GM12878 (cell line): ENCODE measurements around the gene ETV6. TPM values are rescaled to one million over a fixed set of nuclear protein-coding genes. Genes with fewer than 3 reads are reported as not detected.
A peak's percentile ranks its signal among the peaks of the same experiment; 100 is the strongest.

Experiments used
- ATAC-seq: fragments of 200-7000 bp; cut with Tn5 transposase; 3 replicates; pipeline ENCODE4 v1.9.1; 2020; ENCODE audit warnings: mild to moderate bottlenecking, moderate library complexity
- BruUV-seq: library from RNA; stranded (reverse); fragments of 400-500 nt; replicated peaks from 2 replicates; lab custom pipeline; 2021; lab: Mats Ljungman, UMichigan
- CTCF ChIA-PET: fragments of 300-600 bp; sonication (Branson Sonifier 250); formaldehyde crosslinking; extraction: SDS; loops from one replicate; lab custom pipeline; 2021; ENCODE audit warnings: inconsistent platforms; lab: Yijun Ruan, JAX
- POLR2A ChIA-PET: fragments of 350-600 bp; formaldehyde crosslinking; extraction: SDS; loops from one replicate; lab custom pipeline; 2021; ENCODE audit warnings: inconsistent platforms; lab: Charles Lee
- RAD21 ChIA-PET: fragments of 300-600 bp; sonication (Branson Sonifier 250); formaldehyde crosslinking; loops from one replicate; lab custom pipeline; 2023; ENCODE audit warnings: antibody characterized with exemption; ENCODE audit not compliant: unreplicated experiment; lab: Charles Lee
- SMC1A ChIA-PET: fragments of 300-600 bp; sonication (Branson Sonifier 250); formaldehyde crosslinking; loops from one replicate; lab custom pipeline; 2023; ENCODE audit not compliant: unreplicated experiment, uncharacterized antibody; lab: Charles Lee
- DNase-seq: peaks from one replicate; pipeline ENCODE4 v3.0.0-alpha.2; 2011; ENCODE audit warnings: low read depth, low spot score
- FAIRE-seq: peaks from 3 replicates; lab custom pipeline; 2011; peaks lifted over from hg19 to GRCh38; lab: Jason Lieb, UNC
- H2AFZ ChIP-seq: 2 replicates; pipeline ENCODE4 v1.6.0; 2011; ENCODE audit warnings: low read depth, low read length, control low read depth; ENCODE audit not compliant: control insufficient read depth
- H3K27ac ChIP-seq: 2 replicates; pipeline ENCODE4 v1.5.1; 2011; ENCODE audit warnings: control low read depth; ENCODE audit not compliant: control insufficient read depth, insufficient read depth
- H3K27me3 ChIP-seq, 2 experiments: replicated peaks in 1 of 2; 2 replicates each; pipeline versions ENCODE4 v1.6.0 to v1.6.1; 2011; ENCODE audit warnings: low read length in 1 of 2; ENCODE audit not compliant: control insufficient read depth in 2 of 2, insufficient read depth in 2 of 2
- H3K36me3 ChIP-seq, 2 experiments: 2 replicates each; pipeline ENCODE4 v1.5.1; 2011; ENCODE audit warnings: low read length in 1 of 2; ENCODE audit not compliant: control insufficient read depth in 2 of 2, insufficient read depth in 2 of 2
- H3K4me1 ChIP-seq: 2 replicates; pipeline ENCODE4 v1.6.1; 2011; ENCODE audit warnings: mild to moderate bottlenecking, low read length, moderate library complexity, mixed read lengths; ENCODE audit not compliant: control insufficient read depth, insufficient read depth
- H3K4me2 ChIP-seq: 2 replicates; pipeline ENCODE4 v1.6.0; 2011; ENCODE audit warnings: control low read depth; ENCODE audit not compliant: control insufficient read depth, insufficient read depth
- H3K4me3 ChIP-seq: fragments of 200-600 bp; sonication (generic); 2 replicates; pipeline ENCODE4 v1.5.1; 2016
- H3K79me2 ChIP-seq: 2 replicates; pipeline ENCODE4 v1.6.0; 2011; ENCODE audit warnings: low read length; ENCODE audit not compliant: control insufficient read depth, insufficient read depth
- H3K9ac ChIP-seq: 2 replicates; pipeline ENCODE4 v1.8.0; 2011; ENCODE audit warnings: low read length, control low read depth, mixed read lengths; ENCODE audit not compliant: control insufficient read depth, insufficient read depth
- H3K9me3 ChIP-seq: replicated peaks from 3 replicates; pipeline ENCODE4 v1.5.1; 2011; ENCODE audit warnings: mild to moderate bottlenecking, low read length; ENCODE audit not compliant: control insufficient read depth, insufficient read depth
- H4K20me1 ChIP-seq: 2 replicates; pipeline ENCODE4 v1.6.0; 2011; ENCODE audit not compliant: control insufficient read depth, insufficient read depth
- ATF7 ChIP-seq: fragments of 450-650 bp; IDR thresholded peaks from 2 replicates; pipeline ENCODE4 v1.6.1; 2016; ENCODE audit warnings: low read depth, mild to moderate bottlenecking
- BCL3 ChIP-seq: IDR thresholded peaks from 2 replicates; pipeline ENCODE4 v1.6.1; 2011; ENCODE audit warnings: borderline replicate concordance, low read depth, mild to moderate bottlenecking, moderate library complexity, low read length; ENCODE audit not compliant: insufficient read depth, poor library complexity, severe bottlenecking
- CHD2 ChIP-seq: IDR thresholded peaks from 2 replicates; pipeline ENCODE4 v1.6.1; 2011; ENCODE audit warnings: low read depth, low read length, improper control_type of control experiment, borderline replicate concordance
- HCFC1 ChIP-seq: fragments of 150-350 bp; IDR thresholded peaks from 2 replicates; pipeline ENCODE4 v1.6.1; 2014; ENCODE audit warnings: low read length
- JUNB ChIP-seq: IDR thresholded peaks from 2 replicates; pipeline ENCODE4 v1.6.1; 2016; ENCODE audit warnings: antibody characterized with exemption, mild to moderate bottlenecking
- MLLT1 ChIP-seq: fragments of 450-650 bp; IDR thresholded peaks from 2 replicates; pipeline ENCODE4 v1.6.1; 2016; ENCODE audit warnings: mild to moderate bottlenecking
- MTA2 ChIP-seq: fragments of 450-650 bp; IDR thresholded peaks from 2 replicates; pipeline ENCODE4 v1.6.1; 2016; ENCODE audit warnings: low read depth, mild to moderate bottlenecking, moderate library complexity
- NFIC ChIP-seq: IDR thresholded peaks from 2 replicates; pipeline ENCODE4 v1.6.1; 2012; ENCODE audit warnings: low read depth, mild to moderate bottlenecking, inconsistent platforms, low read length, moderate library complexity
- PKNOX1 ChIP-seq: fragments of 450-650 bp; IDR thresholded peaks from 2 replicates; pipeline ENCODE4 v1.6.1; 2016; ENCODE audit warnings: mild to moderate bottlenecking
- PML ChIP-seq: IDR thresholded peaks from 2 replicates; pipeline ENCODE4 v1.6.1; 2012; ENCODE audit warnings: low read length, inconsistent platforms
- SRF ChIP-seq, 2 experiments: IDR thresholded peaks; 2 replicates each; pipeline ENCODE4 v1.6.1; 2011; ENCODE audit warnings: low read depth in 2 of 2, low read length in 2 of 2, mild to moderate bottlenecking in 1 of 2, moderate library complexity in 1 of 2
- ZBTB4 ChIP-seq: fragments of 450-650 bp; formaldehyde crosslinking; IDR thresholded peaks from 2 replicates; pipeline ENCODE4 v1.4.0; 2022; ENCODE audit warnings: mild to moderate bottlenecking, moderate library complexity
- ZNF622 ChIP-seq: fragments of 450-650 bp; IDR thresholded peaks from 2 replicates; pipeline ENCODE4 v1.6.1; 2017; ENCODE audit warnings: mild to moderate bottlenecking, inconsistent platforms
- ZSCAN29 ChIP-seq: fragments of 450-650 bp; IDR thresholded peaks from 2 replicates; pipeline ENCODE4 v1.6.1; 2017; ENCODE audit warnings: mild to moderate bottlenecking, moderate library complexity
- WGBS: methylation state at CpG from one replicate; pipeline ENCODE4 v1.1.6; 2016; ENCODE audit warnings: low lambda C conversion rate; ENCODE audit not compliant: insufficient replicate concordance, insufficient coverage; ENCODE audit errors: missing lambda C conversion rate; 5-methylcytosine and 5-hydroxymethylcytosine counted together
- in situ Hi-C: fragments of 300-500 bp; cut with MboI; formaldehyde crosslinking; loops from 9 replicates; pipeline ENCODE4 v1.14.3; 2018; ENCODE audit warnings: mixed read lengths
- intact Hi-C: fragments of 100-400 bp; cut with micrococcal nuclease; formaldehyde crosslinking; loops from one replicate; pipeline ENCODE4 v1.14.2; 2022; ENCODE audit not compliant: unreplicated experiment
- polyA plus RNA-seq, 11 experiments: library from polyadenylated mRNA; depleted of rRNA in 4 of 11; unstranded in 6 of 11; stranded (reverse) in 5 of 11; fragments of >200 nt; fragmentation: Nextera tagmentation in 4 of 11; fragmentation: Illumina TruSeq in 1 of 11; extraction: Ambion mirVana in 4 of 11; extraction: Trizol in 1 of 11; gene quantifications; 1 replicate in 1 of 11; 2 replicates in 10 of 11; pipeline versions ENCODE4 v1.2.1 to v1.2.3, GENCODE V29; 2011 to 2016; ENCODE audit warnings: inconsistent platforms in 2 of 11, missing spikeins in 2 of 11, low read depth in 1 of 11
- total RNA-seq, 4 experiments: library from RNA; depleted of rRNA in 3 of 4; stranded (reverse); fragments of >200 nt in 3 of 4; fragmentation: Illumina TruSeq in 1 of 4; extraction: Trizol in 1 of 4; gene quantifications; 2 replicates each; pipeline versions ENCODE4 v1.2.1 to v1.2.3, GENCODE V29; 2013 to 2021

ETV6 gene
- total and polyA plus RNA-seq, 10 of the 15 experiments (the other 5 are each of a cell fraction or from before 2014, with no cell fraction given), result 6.6 to 74.8 (median 24.6) TPM

GRCh38 chr12:11875414-11875935 is 226.0 kb downstream of the ETV6 start:
- H3K36me3 ChIP-seq, result peaks cover 20 to 36% of the 10 kb centered on the region in 2 experiments
- 41% methylated on average over 3 of the region's 3 CpGs for WGBS
- H3K79me2 ChIP-seq, result peaks cover 16% of the 10 kb centered on the region
- peak; percentile 57; the same call in 1 of the 2 replicates for TF ChIP-seq NFIC
- no peak for TF ChIP-seq HCFC1
- 0 out of 2 replicates have a peak, but pooled peaks have one; percentile 19 for TF ChIP-seq MTA2
- TF ChIP-seq SRF (IDR thresholded peaks at IDR 0.05; ENCODE audit: low read depth in 2 of 2, low read length in 2 of 2), result peak in 1 of 2 experiments; percentile 72; a peak in 1 of 4 replicates
- TF ChIP-seq PKNOX1, result peak; percentile 77
- no peak for TF ChIP-seq ZNF622
- 0 out of 2 replicates have a peak, but pooled peaks have one; percentile 32 for TF ChIP-seq PML
- no peak for TF ChIP-seq MLLT1
- peak; percentile 43; the same call in 1 of the 2 replicates for TF ChIP-seq ATF7
- no peak for TF ChIP-seq BCL3
- TF ChIP-seq JUNB, result peak; percentile 60
- TF ChIP-seq ZSCAN29, result no peak
- no peak for TF ChIP-seq ZBTB4
- no peak for TF ChIP-seq CHD2

More at GRCh38 chr12:11875414-11875935, 226.0 kb downstream of the ETV6 start:
- POLR2A ChIA-PET, result no interaction called here
- SMC1A ChIA-PET, result interaction anchor here (1.0 to 1.7 kb wide), 3 partner anchors 14 to 145 kb away, joined by 3 read pairs; no protein-coding TSS in a partner anchor
- Histone ChIP-seq H3K9me3 (no peaks in the 10 kb centered on the region), H3K27ac (peak overlapping the region; percentile 49; the same call in 1 of the 2 replicates), H3K4me3 (no peak overlapping the region), H3K4me2 (peak overlapping the region; percentile 5; the same call in 1 of the 2 replicates), H2AFZ (no peak overlapping the region), H3K9ac (no peak overlapping the region), H4K20me1 (no peaks in the 10 kb centered on the region), H3K4me1 (peaks cover 14% of the 10 kb centered on the region), H3K27me3 (no peaks in the 10 kb centered on the region)
- FAIRE-seq, result peak; percentile 96
- intact Hi-C loops, result no loop called here
- BruUV-seq, result no TSS peak
- in situ Hi-C loops, result no loop called here
- DNase-seq, result no peak
- CTCF ChIA-PET, result interaction anchor here (0.5 to 1.2 kb wide), 3 partner anchors 31 to 78 kb away, joined by 3 read pairs; no protein-coding TSS in a partner anchor
- RAD21 ChIA-PET, result interaction anchor here (1.3 kb wide), 1 partner anchor 155 kb away, joined by 3 read pairs; no protein-coding TSS in a partner anchor
- peak; percentile 78 for ATAC-seq
